ENCODE results near the gene NOTCH2. TPM values are rescaled to one million over a fixed set of nuclear protein-coding genes. Genes with fewer than 3 reads are reported as not detected.
A peak's percentile ranks its signal among the peaks of the same experiment; 100 is the strongest.
"Not testable (repeated sequence)": the region's sequence is repeated elsewhere in the genome, so short reads cannot be mapped to it uniquely, and the experiment has no call there.

The NOTCH2 gene
- polyA plus RNA-seq, 10 donors, result 43.7 to 79.2 (median 55.1) TPM

GRCh38 chr1:119975582-119976254 lies 93.7 kb downstream of the NOTCH2 start:
- not testable (repeated sequence) for DNase-seq

- no peak for DNase-seq
Observed at GRCh38 chr1:119975006-119975405, 94.5 kb downstream of the NOTCH2 start.

GRCh38 chr1:119974013-119974412 lies 95.4 kb downstream of the NOTCH2 start:
- no peak for DNase-seq

- DNase-seq, result no peak
Observed at GRCh38 chr1:119971710-119972570, 97.5 kb downstream of the NOTCH2 start.

GRCh38 chr1:119968601-119969000 lies 100.9 kb downstream of the NOTCH2 start:
- no peak for DNase-seq

GRCh38 chr1:119968068-119968492 lies 101.4 kb downstream of the NOTCH2 start:
- DNase-seq, result no peak

GRCh38 chr1:119966681-119967080 lies 102.8 kb downstream of the NOTCH2 start:
- DNase-seq, result no peak

- no peak for DNase-seq
Observed at GRCh38 chr1:119966020-119966419, 103.4 kb downstream of the NOTCH2 start.

GRCh38 chr1:119964673-119965363 lies 104.6 kb downstream of the NOTCH2 start:
- peak; percentile 61 to 87 (median 81) for DNase-seq

GRCh38 chr1:119962296-119962968 lies 107.0 kb downstream of the NOTCH2 start:
- no peak for DNase-seq

- no peak for DNase-seq
Observed at GRCh38 chr1:119960501-119960900, 109.0 kb downstream of the NOTCH2 start.

GRCh38 chr1:119959268-119960220 lies 109.9 kb downstream of the NOTCH2 start:
- no peak for DNase-seq

GRCh38 chr1:119958223-119958622 lies 111.2 kb downstream of the NOTCH2 start:
- DNase-seq, result no peak

- DNase-seq, result no peak
Observed at GRCh38 chr1:119956306-119956705, 113.2 kb downstream of the NOTCH2 start.

GRCh38 chr1:119954476-119955422 lies 114.7 kb downstream of the NOTCH2 start:
- peak in 1 of 3 donors; percentile 44 for DNase-seq

- no peak for DNase-seq
Observed at GRCh38 chr1:119953266-119953998, 116.0 kb downstream of the NOTCH2 start.

GRCh38 chr1:119952496-119952895 lies 117.0 kb downstream of the NOTCH2 start:
- DNase-seq, result no peak

- DNase-seq, result peak; percentile 73 to 86 (median 75)
Observed at GRCh38 chr1:119948342-119949214, 120.9 kb downstream of the NOTCH2 start.

All from muscle of back (tissue), 11 donors.